Suprapubic skin (tissue), 3 donors: ENCODE results near the gene DUSP23.

Experiments
- CTCF ChIP-seq, 2 donors: fragments of 200-600 bp in 1 of 2; fragments of 450-650 bp in 1 of 2; sonication (generic) in 1 of 2; IDR thresholded peaks; one replicate each; pipeline ENCODE4 v1.5.1; 2016 to 2019; ENCODE audit warnings: antibody characterized with exemption in 2 of 2, mild to moderate bottlenecking in 1 of 2, moderate library complexity in 1 of 2
- POLR2A ChIP-seq, 2 donors: fragments of 450-650 bp; IDR thresholded peaks; one replicate each; pipeline ENCODE4 v1.6.1; 2017; ENCODE audit warnings: antibody characterized with exemption in 2 of 2, mild to moderate bottlenecking in 2 of 2, moderate library complexity in 2 of 2

GRCh38 chr1:159765806-159766205, 15.0 kb upstream of the DUSP23 start:
- TF ChIP-seq CTCF (IDR thresholded peaks at IDR 0.05) (no peak), POLR2A (IDR thresholded peaks at IDR 0.05) (no peak)
